Adrenal gland (tissue), 12 donors: ENCODE data around the gene STIL. TPM values are rescaled to one million over a fixed set of nuclear protein-coding genes. Genes with fewer than 3 reads are reported as not detected.

Experiments used
- DNase-seq, 7 donors: peaks; one replicate each; pipeline ENCODE4 v3.0.0-alpha.2; 2019 to 2020
- H3K27ac ChIP-seq, 5 donors: fragments of 200-600 bp; sonication (generic) in 4 of 5; 1 replicate in 3 of 5; 2 replicates in 2 of 5; pipeline versions ENCODE4 v1.5.1 to v1.8.0; 2016 to 2020; ENCODE audit warnings: mild to moderate bottlenecking in 1 of 5
- H3K27me3 ChIP-seq: fragments of 200-600 bp; 2 replicates; pipeline ENCODE4 v1.8.0; 2021
- H3K36me3 ChIP-seq, 2 donors: fragments of 200-600 bp; replicated peaks in 1 of 2; 1 replicate in 1 of 2; 2 replicates in 1 of 2; pipeline versions ENCODE4 v1.5.1 to v1.8.0; 2018 to 2022
- H3K4me1 ChIP-seq, 2 donors: fragments of 200-600 bp; replicated peaks in 1 of 2; 1 replicate in 1 of 2; 2 replicates in 1 of 2; pipeline versions ENCODE4 v1.5.1 to v1.8.0; 2018 to 2021
- H3K4me3 ChIP-seq, 4 donors: fragments of 200-600 bp; sonication (generic) in 3 of 4; one replicate each; pipeline ENCODE4 v1.5.1; 2016 to 2018
- H3K9me3 ChIP-seq, 3 donors: fragments of 200-600 bp; sonication (generic) in 1 of 3; replicated peaks in 1 of 3; 1 replicate in 2 of 3; 2 replicates in 1 of 3; pipeline versions ENCODE4 v1.5.1 to v1.8.0; 2016 to 2021
- CTCF ChIP-seq, 6 experiments: fragments of 450-650 bp in 4 of 6; fragments of 200-600 bp in 2 of 6; sonication (generic) in 1 of 6; IDR thresholded peaks; 1 replicate in 5 of 6; 2 replicates in 1 of 6; pipeline versions ENCODE4 v1.5.1 to v1.8.0; 2016 to 2021; ENCODE audit warnings: antibody characterized with exemption in 6 of 6, mild to moderate bottlenecking in 2 of 6, moderate library complexity in 1 of 6
- POLR2A ChIP-seq, 2 donors: fragments of 450-650 bp; IDR thresholded peaks; one replicate each; pipeline ENCODE4 v1.6.1; 2017; ENCODE audit warnings: antibody characterized with exemption in 2 of 2, mild to moderate bottlenecking in 2 of 2, moderate library complexity in 1 of 2
- WGBS, 4 donors: extraction: QIAGEN DNeasy Blood & Tissue Kit in 2 of 4; methylation state at CpG; one replicate each; pipeline versions ENCODE4 v1.1.5 to v1.1.7; 2013 to 2017; 5-methylcytosine and 5-hydroxymethylcytosine counted together
- intact Hi-C, 2 donors: fragments of 100-400 bp; cut with DNase I; formaldehyde crosslinking; loops; one replicate each; pipeline versions ENCODE4 v1.14.1 to v1.15.0; 2022 to 2023
- polyA plus RNA-seq, 3 donors: library from polyadenylated mRNA; stranded (reverse); fragments of 200-250 nt in 2 of 3; fragments of 350-450 nt in 1 of 3; fragmentation: Illumina TruSeq in 1 of 3; extraction: RNeasy Lipid Tissue Mini Kit (QIAGEN cat#74804) in 1 of 3; gene quantifications; one replicate each; pipeline ENCODE4 v1.2.3, GENCODE V29; 2013 to 2014
- total RNA-seq, 9 donors: library from RNA; depleted of rRNA in 4 of 9; stranded (reverse); fragments of >200 nt in 4 of 9; fragments of 120-200 nt in 1 of 9; fragmentation: NEBNext Ultra II Directional in 1 of 9; extraction: Animal tissue kit (Norgen Biotek cat#: 25700) in 1 of 9; gene quantifications; one replicate each; pipeline versions ENCODE4 v1.1.0 to v1.2.4, GENCODE V29; 2013 to 2023
- donor health status: healthy with polysubstance abuse.
- donor health status: Bipolar disorder and iron deficiency.
- donor health status: DM: yes; HTN: yes; CAD: no.
- donor health status: DM: no; HTN: no; CAD: no.
- donor health status: DM: no; HTN: no; CAD: no.
- donor health status: DM: yes; HTN: yes; CAD: no.

The STIL gene
- total and polyA plus RNA-seq, 12 donors = 0.24 to 7.0 (median 1.4) TPM

DNA sequence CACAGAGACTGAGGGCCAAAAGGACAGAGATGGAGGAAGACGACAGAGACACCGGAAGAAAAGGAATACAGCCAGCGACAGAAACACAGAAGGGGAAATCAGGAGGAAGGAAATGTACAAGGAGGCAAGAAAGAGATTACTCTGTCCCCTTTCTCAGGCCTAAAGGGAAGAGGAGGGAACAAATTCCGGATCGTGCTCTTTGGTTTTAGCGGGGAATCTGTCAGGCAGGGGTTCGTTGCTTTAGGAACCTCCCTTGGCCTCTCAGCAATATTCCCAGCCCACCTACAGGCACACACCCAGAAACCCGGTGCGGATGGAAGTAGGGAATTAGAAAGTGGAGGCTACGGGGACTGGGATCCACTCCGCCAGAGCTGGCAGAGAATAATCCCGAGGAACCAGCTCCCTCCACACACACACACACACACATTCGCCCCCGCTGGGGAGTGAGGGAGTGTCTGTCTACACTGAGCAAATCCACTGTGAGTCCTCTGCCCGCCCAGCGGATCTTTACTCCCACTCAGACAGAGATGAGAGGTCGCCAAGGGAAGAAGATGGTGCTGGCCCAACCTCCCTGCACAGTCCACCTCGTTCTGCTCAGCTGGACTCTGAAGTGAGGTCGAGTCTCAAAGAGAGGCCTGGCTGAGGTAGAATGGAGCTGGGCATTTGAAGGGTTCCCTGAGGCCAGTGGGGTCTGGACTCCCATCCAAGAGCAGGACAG is 87.7 kb downstream of the STIL start:
- no peak for TF ChIP-seq CTCF (IDR thresholded peaks at IDR 0.05)
- no peak for TF ChIP-seq POLR2A (IDR thresholded peaks at IDR 0.05)
- H3K4me3 ChIP-seq = peak overlapping the region in 1 of 4 donors; percentile 54
- H3K36me3 ChIP-seq = no peaks in the 10 kb centered on the region
- DNase-seq = no peak
- peaks cover 66% of the 10 kb centered on the region for H3K27me3 ChIP-seq
- intact Hi-C loops = no loop called here
- no peaks in the 10 kb centered on the region for H3K9me3 ChIP-seq
- H3K27ac ChIP-seq = peak overlapping the region in 1 of 5 donors; percentile 6
- WGBS, 4 donors = 35 to 47% (median 41%) methylated on average over 17 to 19 of the region's 19 CpGs
- peaks cover 0 to 10% of the 10 kb centered on the region in 2 donors for H3K4me1 ChIP-seq

GRCh38 chr1:47225430-47226100 is 88.4 kb downstream of the STIL start:
- H3K36me3 ChIP-seq = no peaks in the 10 kb centered on the region
- H3K27me3 ChIP-seq = peaks cover 60% of the 10 kb centered on the region
- H3K4me3 ChIP-seq = peak overlapping the region in 1 of 4 donors; percentile 54
- intact Hi-C loops = no loop called here
- DNase-seq = peak in 1 of 7 donors; percentile 27
- H3K27ac ChIP-seq = peak overlapping the region in 1 of 5 donors; percentile 34
- no peak for TF ChIP-seq CTCF (IDR thresholded peaks at IDR 0.05)
- TF ChIP-seq POLR2A (IDR thresholded peaks at IDR 0.05) = no peak
- 1 to 4% (median 3%) methylated on average over 9 to 78 of the region's 79 CpGs for WGBS, 4 donors
- peaks cover 0 to 10% of the 10 kb centered on the region in 2 donors for H3K4me1 ChIP-seq
- H3K9me3 ChIP-seq = no peaks in the 10 kb centered on the region

DNA sequence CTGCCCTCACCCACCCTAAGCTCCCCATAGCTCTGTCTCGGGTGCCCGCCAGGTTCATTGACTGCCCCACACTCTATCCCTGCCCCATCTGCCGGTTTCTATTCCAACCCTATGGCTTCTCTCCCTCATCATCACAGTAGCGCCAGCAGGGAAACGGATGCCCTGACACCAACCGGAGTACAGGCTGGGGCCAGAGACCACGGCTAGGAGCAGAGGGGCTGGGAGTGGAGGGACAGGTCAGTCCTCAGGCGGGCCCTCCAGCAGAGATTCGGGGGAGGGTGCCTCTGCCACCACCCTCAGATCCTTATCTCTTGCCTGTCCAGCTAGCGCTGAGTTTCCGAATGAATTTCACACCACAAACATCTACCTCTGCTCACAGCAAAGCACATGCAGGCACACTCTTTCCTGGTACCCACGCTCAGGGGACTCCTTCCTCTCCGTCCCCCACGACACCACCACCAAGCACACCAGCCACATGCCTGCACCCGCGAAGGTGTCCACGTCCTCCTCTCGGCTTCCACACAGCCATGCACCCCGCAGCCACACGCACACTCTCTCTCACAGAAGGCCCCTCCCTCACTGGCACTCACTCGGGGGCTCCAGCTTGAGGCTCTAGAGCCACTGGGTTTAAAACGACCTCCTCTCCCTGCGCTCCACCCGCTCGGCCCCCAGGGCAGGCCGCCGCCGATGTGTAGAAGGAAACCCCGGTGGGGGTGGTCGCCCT is 89.1 kb downstream of the STIL start:
- Histone ChIP-seq H3K9me3 (no peaks in the 10 kb centered on the region), H3K4me1 (peaks cover 0 to 10% of the 10 kb centered on the region in 2 donors), H3K27ac (no peak overlapping the region), H3K4me3 (peak overlapping the region in 1 of 4 donors; percentile 54), H3K27me3 (peaks cover 53% of the 10 kb centered on the region), H3K36me3 (no peaks in the 10 kb centered on the region)
- 5 to 8% (median 7%) methylated on average over 20 to 30 of the region's 30 CpGs for WGBS, 4 donors
- TF ChIP-seq POLR2A (IDR thresholded peaks at IDR 0.05) = no peak
- DNase-seq = peak in 1 of 7 donors; percentile 30
- intact Hi-C loops = no loop called here

DNA sequence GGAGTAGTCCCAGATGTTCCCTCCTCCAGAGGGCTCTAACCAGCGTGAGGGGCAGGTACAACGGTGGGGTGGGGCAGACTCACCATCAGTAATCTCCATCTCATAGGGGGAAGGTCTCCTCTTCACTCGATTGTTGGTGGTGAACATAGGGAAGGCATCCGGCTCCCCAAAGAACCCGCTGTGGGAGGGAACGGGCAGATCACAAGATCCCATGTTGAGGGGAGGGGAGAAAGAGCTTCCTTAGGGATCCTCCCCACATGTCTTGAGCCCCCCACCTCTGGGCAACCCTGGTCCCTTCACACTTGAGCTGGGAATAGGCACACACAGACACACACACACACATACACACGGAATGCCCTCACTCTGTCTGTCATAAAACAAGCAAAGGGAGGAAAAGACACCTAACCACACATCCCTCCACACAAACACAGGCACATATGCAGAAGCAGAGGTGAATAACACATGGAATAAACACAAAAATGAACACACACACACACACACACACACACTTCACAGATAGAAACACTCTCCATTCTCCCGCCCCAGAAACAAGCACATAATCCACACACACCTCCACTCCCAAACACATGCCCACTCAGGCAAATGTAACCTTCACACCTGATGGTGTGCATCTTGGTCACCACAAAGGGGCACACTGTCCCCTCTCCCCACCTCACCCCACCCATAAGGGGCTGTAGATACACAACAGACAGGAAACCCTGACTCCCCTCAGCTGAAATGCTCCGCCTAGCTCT is 89.8 kb downstream of the STIL start:
- no peak overlapping the region for H3K27ac ChIP-seq
- no peak for TF ChIP-seq CTCF (IDR thresholded peaks at IDR 0.05)
- no peak for TF ChIP-seq POLR2A (IDR thresholded peaks at IDR 0.05)
- intact Hi-C loops = no loop called here
- H3K27me3 ChIP-seq = peaks cover 45% of the 10 kb centered on the region
- DNase-seq = peak in 1 of 7 donors; percentile 9
- H3K36me3 ChIP-seq = no peaks in the 10 kb centered on the region
- no peaks in the 10 kb centered on the region for H3K9me3 ChIP-seq
- no peak overlapping the region for H3K4me3 ChIP-seq
- WGBS, 4 donors = 34 to 48% (median 36%) methylated on average over 4 to 9 of the region's 9 CpGs
- H3K4me1 ChIP-seq = peaks cover 0 to 10% of the 10 kb centered on the region in 2 donors
